ENCODE data around the gene SLC24A1. TPM values are rescaled to one million over a fixed set of nuclear protein-coding genes. Genes with fewer than 3 reads are reported as not detected.

Gene SLC24A1
- total RNA-seq (2022; extraction: Qiagen RNA extraction; ENCODE audit: low read depth) = 3.1 to 5.5 TPM (median 4.1 TPM) in 5 replicates

DNA sequence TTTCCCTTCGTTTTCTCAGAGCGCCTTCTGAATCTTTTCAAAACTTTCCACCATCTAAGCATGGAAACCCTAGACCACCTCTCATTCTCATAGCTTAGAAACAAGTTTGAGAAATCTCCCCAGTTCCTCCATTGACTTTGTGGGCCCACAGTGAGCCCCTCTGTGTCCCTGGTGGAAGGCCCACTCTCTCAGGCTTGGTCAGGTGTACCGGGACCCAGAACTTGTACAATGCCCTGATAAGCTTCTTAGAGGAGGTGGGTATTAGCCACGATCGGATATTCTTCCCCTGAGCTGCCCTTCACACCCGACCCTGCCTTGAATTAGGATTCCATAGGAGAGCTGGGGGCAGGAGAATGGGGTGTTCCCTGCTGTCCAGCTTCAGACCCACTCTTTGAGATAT is at the start of gene SLC24A1:
Gene SLC24A1, plus strand, starts transcription at position 301 of the 400 bp plus-strand sequence. CDS start 2,143 bp downstream, outside the sequence.

DNA sequence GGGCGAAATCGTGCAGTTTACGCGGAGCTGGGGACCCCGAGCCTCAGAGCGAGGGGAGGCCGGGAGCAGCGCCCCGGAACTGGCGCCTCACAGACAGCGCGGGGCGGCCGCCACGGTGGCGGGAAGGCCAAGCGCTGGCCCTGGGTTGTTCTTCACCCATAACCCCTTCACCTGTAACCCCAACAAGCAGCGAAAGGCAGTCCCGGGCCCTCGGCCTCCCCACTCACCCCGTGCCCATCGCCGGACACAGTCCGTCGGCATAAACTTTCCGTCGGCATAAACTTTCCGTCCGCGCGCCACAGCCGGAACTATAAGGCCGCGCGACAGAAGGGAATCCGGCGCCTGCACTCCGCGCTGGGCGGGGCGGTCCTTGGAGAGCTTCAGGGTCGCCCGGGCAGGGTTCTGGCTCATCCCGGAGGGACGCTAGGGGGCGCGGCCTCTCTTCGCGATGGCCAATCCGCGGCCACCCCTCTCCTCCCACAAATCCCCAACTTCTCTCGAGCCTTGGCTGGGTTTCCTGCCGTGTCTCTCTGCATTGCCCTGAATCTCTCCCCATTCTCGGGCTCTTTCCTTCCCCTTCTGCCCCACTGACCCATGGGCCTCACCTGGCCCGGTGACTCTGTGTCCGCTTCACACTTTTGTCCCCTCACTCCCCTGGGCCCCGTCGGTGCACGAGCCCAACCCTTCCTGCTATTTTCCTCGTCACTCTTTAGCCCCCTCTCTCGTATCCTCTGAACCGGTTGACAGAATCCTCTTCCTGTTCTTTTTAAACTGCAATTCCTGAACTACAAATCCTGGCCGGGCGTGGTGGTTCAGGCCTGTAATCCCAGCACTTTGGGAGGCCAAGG is 10.6 kb upstream of the SLC24A1 start, which contains the start of gene INTS14:
Gene INTS14, minus strand, starts transcription at position 261 of the 848 bp plus-strand sequence. CDS start 3,751 bp downstream, outside the sequence.

Other genes with a start within 250 kb of the SLC24A1 start
- 0.05 to 0.21 TPM (median 0.12 TPM) in 4 of 5 replicates, not detected in the other for gene IGDCC3, start 243.9 kb upstream of the SLC24A1 start, total RNA-seq (2022; extraction: Qiagen RNA extraction; ENCODE audit: low read depth)
- 2.3 to 3.8 TPM (median 3.3 TPM) in 5 replicates for gene IGDCC4, start 199.0 kb upstream of the SLC24A1 start, total RNA-seq (2022; extraction: Qiagen RNA extraction; ENCODE audit: low read depth)
- 21.1 to 30.4 TPM (median 28.4 TPM) in 5 replicates for gene DPP8, start 104.2 kb upstream of the SLC24A1 start, total RNA-seq (2022; extraction: Qiagen RNA extraction; ENCODE audit: low read depth)
- 132 to 169 TPM (median 155 TPM) in 5 replicates for gene HACD3, start 91.5 kb upstream of the SLC24A1 start, total RNA-seq (2022; extraction: Qiagen RNA extraction; ENCODE audit: low read depth)
- gene INTS14, start 10.8 kb upstream of the SLC24A1 start, total RNA-seq (2022; extraction: Qiagen RNA extraction; ENCODE audit: low read depth) = 46.3 to 48.4 TPM (median 46.7 TPM) in 5 replicates
- 5.9 to 9.0 TPM (median 6.7 TPM) in 5 replicates for gene DENND4A, start 170.4 kb downstream of the SLC24A1 start, total RNA-seq (2022; extraction: Qiagen RNA extraction; ENCODE audit: low read depth)
- 265 to 342 TPM (median 297 TPM) in 5 replicates for gene RAB11A, start 247.6 kb downstream of the SLC24A1 start, total RNA-seq (2022; extraction: Qiagen RNA extraction; ENCODE audit: low read depth)

Data from A549 treated with DMSO at 1 μM for 4 hours (cell line).